WTC11 (cell line): ENCODE results near the gene OR11A1. TPM values are rescaled to one million over a fixed set of nuclear protein-coding genes. Genes with fewer than 3 reads are reported as not detected.

Experiments
- ATAC-seq: fragments of 200-7000 bp; cut with Tn5 transposase; 2 replicates; pipeline ENCODE4 v1.10.0; 2021; ENCODE audit warnings: mild to moderate bottlenecking, moderate library complexity
- CTCF ChIA-PET: fragments of 300-600 bp; sonication (Branson Sonifier 250); formaldehyde crosslinking; loops from one replicate; lab custom pipeline; 2021; ENCODE audit warnings: antibody characterized with exemption; lab: Charles Lee
- POLR2A ChIA-PET: fragments of 350-600 bp; sonication (Branson Sonifier 250); formaldehyde crosslinking; loops from one replicate; lab custom pipeline; 2021; ENCODE audit warnings: antibody characterized with exemption; lab: Charles Lee
- DNase-seq: peaks from one replicate; pipeline ENCODE4 v3.0.0; 2021; ENCODE audit warnings: low spot score
- H3K27ac Mint-ChIP-seq: 2 replicates; pipeline ENCODE4 v1.8.0; 2021; ENCODE audit warnings: mixed read lengths
- H3K27me3 Mint-ChIP-seq: 2 replicates; pipeline ENCODE4 v1.8.0; 2021; ENCODE audit warnings: low read depth, mild to moderate bottlenecking, moderate library complexity, mixed read lengths
- H3K36me3 Mint-ChIP-seq: 2 replicates; pipeline ENCODE4 v1.8.0; 2021; ENCODE audit warnings: mixed read lengths
- H3K4me1 Mint-ChIP-seq: 2 replicates; pipeline ENCODE4 v1.8.0; 2022; ENCODE audit warnings: mixed read lengths
- H3K4me3 Mint-ChIP-seq: 2 replicates; pipeline ENCODE4 v1.8.0; 2021; ENCODE audit warnings: mild to moderate bottlenecking, moderate library complexity, mixed read lengths
- H3K9me3 Mint-ChIP-seq: 2 replicates; pipeline ENCODE4 v1.8.0; 2021; ENCODE audit warnings: mixed read lengths
- ATF6 ChIP-seq: sonication (generic); formaldehyde crosslinking; IDR thresholded peaks from 2 replicates; pipeline ENCODE4 v1.8.1; 2023; ENCODE audit warnings: mild to moderate bottlenecking, missing genetic modification reagents
- CREB1 ChIP-seq: sonication (generic); formaldehyde crosslinking; IDR thresholded peaks from 2 replicates; pipeline ENCODE4 v1.8.0; 2023; ENCODE audit warnings: mild to moderate bottlenecking, missing genetic modification reagents
- FOXJ3 ChIP-seq: sonication (generic); formaldehyde crosslinking; IDR thresholded peaks from 2 replicates; pipeline ENCODE4 v1.9.0; 2021; ENCODE audit warnings: missing genetic modification reagents, mild to moderate bottlenecking, borderline replicate concordance
- GRHL2 ChIP-seq: fragments of 250-450 bp; sonication (Bioruptor Pico); IDR thresholded peaks from 2 replicates; pipeline ENCODE4 v1.8.0; 2022; ENCODE audit warnings: mild to moderate bottlenecking, moderate library complexity; ENCODE audit not compliant: insufficient replicate concordance, severe bottlenecking
- JUN ChIP-seq: sonication (generic); formaldehyde crosslinking; IDR thresholded peaks from 2 replicates; pipeline ENCODE4 v1.8.0; 2023; ENCODE audit warnings: mild to moderate bottlenecking, missing genetic modification reagents
- KAT7 ChIP-seq: sonication (generic); formaldehyde crosslinking; IDR thresholded peaks from 2 replicates; pipeline ENCODE4 v1.8.1; 2023; ENCODE audit warnings: missing genetic modification reagents, mild to moderate bottlenecking, borderline replicate concordance
- RORB ChIP-seq: fragments of 250-450 bp; sonication (Bioruptor Pico); IDR thresholded peaks from 2 replicates; pipeline ENCODE4 v1.9.0; 2021; ENCODE audit warnings: mild to moderate bottlenecking
- SOX15 ChIP-seq: fragments of 250-450 bp; sonication (Bioruptor Pico); IDR thresholded peaks from 2 replicates; pipeline ENCODE4 v1.9.0; 2021; ENCODE audit warnings: mild to moderate bottlenecking
- STAT6 ChIP-seq: sonication (generic); formaldehyde crosslinking; conservative IDR thresholded peaks from 2 replicates; pipeline ENCODE4 v1.8.1; 2023; ENCODE audit warnings: mild to moderate bottlenecking, low read depth, missing genetic modification reagents, moderate library complexity
- TEAD4 ChIP-seq: sonication (generic); formaldehyde crosslinking; IDR thresholded peaks from 2 replicates; pipeline ENCODE4 v1.8.0; 2022; ENCODE audit warnings: mild to moderate bottlenecking, missing genetic modification reagents
- ZNF232 ChIP-seq: sonication (generic); formaldehyde crosslinking; IDR thresholded peaks from 2 replicates; pipeline ENCODE4 v1.8.0; 2022; ENCODE audit warnings: mild to moderate bottlenecking, missing genetic modification reagents
- ZNF532 ChIP-seq: fragments of 250-450 bp; sonication (Bioruptor Pico); IDR thresholded peaks from 2 replicates; pipeline ENCODE4 v1.9.0; 2021; ENCODE audit warnings: mild to moderate bottlenecking, borderline replicate concordance
- ZNF671 ChIP-seq: fragments of 250-450 bp; sonication (Bioruptor Pico); IDR thresholded peaks from 2 replicates; pipeline ENCODE4 v1.8.0; 2021; ENCODE audit warnings: mild to moderate bottlenecking
- total RNA-seq: library from RNA; stranded (reverse); gene quantifications from 3 replicates; pipeline ENCODE4 v1.2.3, GENCODE V29; 2021
- TF ChIP-seq, protein P1 (sequence below): sonication (generic); formaldehyde crosslinking; IDR thresholded peaks from 2 replicates; pipeline ENCODE4 v1.8.0; 2023; ENCODE audit warnings: mild to moderate bottlenecking, missing genetic modification reagents

Gene OR11A1
- total RNA-seq, 1 experiment from 2014 or later = not detected

DNA sequence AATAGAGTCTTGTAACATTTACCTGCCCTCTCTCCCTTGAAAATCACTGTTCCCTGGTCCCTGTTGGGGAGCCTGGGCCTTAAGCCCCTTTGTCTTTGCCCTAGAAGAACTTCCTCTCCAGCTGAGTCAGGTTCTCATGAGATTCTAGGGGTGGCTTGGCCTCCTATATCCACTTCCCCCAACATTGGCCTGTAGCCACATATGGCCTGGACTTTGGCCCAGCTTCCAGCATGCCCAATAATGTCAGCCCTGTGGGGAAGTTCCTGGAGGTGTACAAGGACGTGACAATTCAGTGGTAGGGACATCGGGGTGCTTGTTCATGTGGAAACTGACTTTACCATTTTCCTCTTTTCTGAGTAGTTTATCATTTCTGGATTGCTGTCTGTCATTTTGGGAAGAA is 48.1 kb upstream of the OR11A1 start (continued):
- TF ChIP-seq ZNF532 (CRISPR knock-in tag) = no peak
- no peak for TF ChIP-seq STAT6 (CRISPR knock-in tag)
- TF ChIP-seq CREB1 (CRISPR knock-in tag) = no peak
- no peak for TF ChIP-seq GRHL2 (CRISPR knock-in tag)

DNA sequence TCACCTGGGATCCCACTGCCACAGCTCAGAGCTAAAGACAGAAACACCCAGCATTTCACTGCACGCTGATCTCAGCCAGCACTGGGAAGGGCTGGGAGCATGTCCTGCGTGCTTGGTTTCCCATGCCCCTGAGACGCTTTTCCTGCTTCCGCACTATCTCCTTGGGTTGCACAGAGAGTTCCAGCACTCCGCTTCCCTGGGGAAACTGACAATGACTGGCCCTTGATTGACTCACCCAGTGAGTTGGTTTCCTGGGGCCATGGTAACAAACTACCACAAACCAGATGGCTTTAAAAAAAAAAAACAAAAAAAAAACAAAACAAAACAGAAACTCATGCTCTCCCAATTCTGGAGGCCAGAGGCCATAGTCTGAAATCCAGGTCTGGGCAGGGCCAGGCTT is 45.7 kb upstream of the OR11A1 start:
- ATAC-seq (no peak), DNase-seq (no peak)
- no peak overlapping the region for H3K4me3 Mint-ChIP-seq
- H3K27ac Mint-ChIP-seq = no peak overlapping the region
- TF ChIP-seq ZNF232 (no peak), SOX15 (CRISPR knock-in tag) (no peak), ZNF671 (CRISPR knock-in tag) (no peak), JUN (CRISPR knock-in tag) (no peak), TEAD4 (CRISPR knock-in tag) (no peak), ATF6 (CRISPR knock-in tag) (no peak), FOXJ3 (CRISPR knock-in tag) (no peak), RORB (CRISPR knock-in tag) (no peak), KAT7 (CRISPR knock-in tag) (no peak), ZNF532 (CRISPR knock-in tag) (no peak)
- TF ChIP-seq, protein P1, sequence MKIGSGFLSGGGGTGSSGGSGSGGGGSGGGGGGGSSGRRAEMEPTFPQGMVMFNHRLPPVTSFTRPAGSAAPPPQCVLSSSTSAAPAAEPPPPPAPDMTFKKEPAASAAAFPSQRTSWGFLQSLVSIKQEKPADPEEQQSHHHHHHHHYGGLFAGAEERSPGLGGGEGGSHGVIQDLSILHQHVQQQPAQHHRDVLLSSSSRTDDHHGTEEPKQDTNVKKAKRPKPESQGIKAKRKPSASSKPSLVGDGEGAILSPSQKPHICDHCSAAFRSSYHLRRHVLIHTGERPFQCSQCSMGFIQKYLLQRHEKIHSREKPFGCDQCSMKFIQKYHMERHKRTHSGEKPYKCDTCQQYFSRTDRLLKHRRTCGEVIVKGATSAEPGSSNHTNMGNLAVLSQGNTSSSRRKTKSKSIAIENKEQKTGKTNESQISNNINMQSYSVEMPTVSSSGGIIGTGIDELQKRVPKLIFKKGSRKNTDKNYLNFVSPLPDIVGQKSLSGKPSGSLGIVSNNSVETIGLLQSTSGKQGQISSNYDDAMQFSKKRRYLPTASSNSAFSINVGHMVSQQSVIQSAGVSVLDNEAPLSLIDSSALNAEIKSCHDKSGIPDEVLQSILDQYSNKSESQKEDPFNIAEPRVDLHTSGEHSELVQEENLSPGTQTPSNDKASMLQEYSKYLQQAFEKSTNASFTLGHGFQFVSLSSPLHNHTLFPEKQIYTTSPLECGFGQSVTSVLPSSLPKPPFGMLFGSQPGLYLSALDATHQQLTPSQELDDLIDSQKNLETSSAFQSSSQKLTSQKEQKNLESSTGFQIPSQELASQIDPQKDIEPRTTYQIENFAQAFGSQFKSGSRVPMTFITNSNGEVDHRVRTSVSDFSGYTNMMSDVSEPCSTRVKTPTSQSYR (CRISPR knock-in tag) = no peak
- no peaks in the 10 kb centered on the region for H3K36me3 Mint-ChIP-seq
- CTCF ChIA-PET = interaction anchor here (0.7 kb wide), 1 partner anchor 14 kb away, joined by 3 read pairs; no protein-coding TSS in a partner anchor
- peaks cover 5% of the 10 kb centered on the region for H3K27me3 Mint-ChIP-seq
- no peaks in the 10 kb centered on the region for H3K9me3 Mint-ChIP-seq
- H3K4me1 Mint-ChIP-seq = no peaks in the 10 kb centered on the region
- POLR2A ChIA-PET = no interaction called here
